H9 (cell line): ENCODE data around the gene DIP2A. TPM values are rescaled to one million over a fixed set of nuclear protein-coding genes. Genes with fewer than 3 reads are reported as not detected.

ENCODE experiments used
- DNase-seq: peaks from one replicate; pipeline ENCODE4 v3.0.0-alpha.2; 2017
- H2AFZ ChIP-seq: one replicate; pipeline ENCODE4 v1.6.1; 2013; ENCODE audit warnings: mild to moderate bottlenecking, low read length, control low read depth, moderate library complexity
- H2AK5ac ChIP-seq: 2 replicates; pipeline ENCODE4 v1.6.1; 2013; ENCODE audit warnings: low read length, control low read depth, mixed read lengths; ENCODE audit not compliant: insufficient read length
- H2BK120ac ChIP-seq: one replicate; pipeline ENCODE4 v1.6.1; 2013; ENCODE audit warnings: low read depth, mild to moderate bottlenecking, low read length, control low read depth, inconsistent platforms; ENCODE audit not compliant: poor library complexity, severe bottlenecking
- H2BK12ac ChIP-seq: 2 replicates; pipeline ENCODE4 v1.6.1; 2013; ENCODE audit warnings: low read length, control low read depth, mixed read lengths, low read depth; ENCODE audit not compliant: insufficient read length
- H2BK15ac ChIP-seq: 2 replicates; pipeline ENCODE4 v1.6.1; 2013; ENCODE audit warnings: low read depth, low read length, control low read depth
- H2BK20ac ChIP-seq: one replicate; pipeline ENCODE4 v1.6.1; 2013; ENCODE audit warnings: low read depth, mild to moderate bottlenecking, low read length, control low read depth, inconsistent platforms; ENCODE audit not compliant: poor library complexity, severe bottlenecking
- H2BK5ac ChIP-seq: 2 replicates; pipeline ENCODE4 v1.6.1; 2013; ENCODE audit warnings: low read length, control low read depth, mixed read lengths; ENCODE audit not compliant: insufficient read length
- H3K14ac ChIP-seq: 2 replicates; pipeline ENCODE4 v1.6.1; 2013; ENCODE audit warnings: low read length, control low read depth; ENCODE audit not compliant: insufficient read depth
- H3K18ac ChIP-seq: 2 replicates; pipeline ENCODE4 v1.6.1; 2013; ENCODE audit warnings: low read depth, mild to moderate bottlenecking, mixed read lengths, low read length, control low read depth; ENCODE audit not compliant: insufficient read length
- H3K23ac ChIP-seq: 2 replicates; pipeline ENCODE4 v1.6.1; 2013; ENCODE audit warnings: low read length, control low read depth, mixed read lengths, low read depth; ENCODE audit not compliant: insufficient read length
- H3K23me2 ChIP-seq: 2 replicates; pipeline ENCODE4 v1.6.1; 2013; ENCODE audit warnings: low read depth, mild to moderate bottlenecking, mixed read lengths, low read length, control low read depth; ENCODE audit not compliant: insufficient read length, poor library complexity, severe bottlenecking
- H3K27ac ChIP-seq: 2 replicates; pipeline ENCODE4 v1.5.1; 2013; ENCODE audit warnings: low read length, control low read depth, mixed read lengths, low read depth; ENCODE audit not compliant: insufficient read length
- H3K27me3 ChIP-seq: 2 replicates; pipeline ENCODE4 v1.6.1; 2013; ENCODE audit warnings: low read length, control low read depth, inconsistent platforms; ENCODE audit not compliant: insufficient read depth
- H3K4ac ChIP-seq: 2 replicates; pipeline ENCODE4 v1.6.1; 2013; ENCODE audit warnings: low read depth, mild to moderate bottlenecking, control low read depth, inconsistent platforms, low read length, moderate library complexity
- H3K4me1 ChIP-seq: 2 replicates; pipeline ENCODE4 v1.6.1; 2013; ENCODE audit warnings: low read length, control low read depth, inconsistent platforms; ENCODE audit not compliant: insufficient read depth
- H3K4me2 ChIP-seq: 2 replicates; pipeline ENCODE4 v1.6.1; 2013; ENCODE audit warnings: low read length, control low read depth, mixed read lengths; ENCODE audit not compliant: insufficient read length, insufficient read depth
- H3K56ac ChIP-seq: 2 replicates; pipeline ENCODE4 v1.6.1; 2013; ENCODE audit warnings: low read depth, mild to moderate bottlenecking, mixed read lengths, low read length, control low read depth; ENCODE audit not compliant: insufficient read length
- H3K79me1 ChIP-seq: 2 replicates; pipeline ENCODE4 v1.6.1; 2013; ENCODE audit warnings: low read depth, mild to moderate bottlenecking, moderate library complexity, low read length, control low read depth, inconsistent platforms; ENCODE audit not compliant: insufficient read depth, poor library complexity, severe bottlenecking
- H3K79me2 ChIP-seq: 2 replicates; pipeline ENCODE4 v1.6.1; 2013; ENCODE audit warnings: low read length, control low read depth, inconsistent platforms; ENCODE audit not compliant: insufficient read depth
- H3K9ac ChIP-seq: 2 replicates; pipeline ENCODE4 v1.6.1; 2013; ENCODE audit warnings: low read length, control low read depth, mixed read lengths; ENCODE audit not compliant: insufficient read length; ENCODE audit errors: extremely low read depth
- H3K9me3 ChIP-seq: one replicate; pipeline ENCODE4 v1.6.1; 2013; ENCODE audit warnings: low read depth, low read length, inconsistent platforms; ENCODE audit not compliant: control insufficient read depth
- H3T11ph ChIP-seq: one replicate; pipeline ENCODE4 v1.6.1; 2013; ENCODE audit warnings: mild to moderate bottlenecking, low read length, control low read depth, inconsistent platforms
- H4K20me1 ChIP-seq: one replicate; pipeline ENCODE4 v1.6.1; 2013; ENCODE audit not compliant: control insufficient read depth, insufficient read length, insufficient read depth
- H4K5ac ChIP-seq: 2 replicates; pipeline ENCODE4 v1.6.1; 2013; ENCODE audit warnings: low read depth, mild to moderate bottlenecking, mixed read lengths, low read length, control low read depth; ENCODE audit not compliant: insufficient read length
- H4K8ac ChIP-seq: replicated peaks from 2 replicates; pipeline ENCODE4 v1.6.1; 2013; ENCODE audit warnings: low read length, control low read depth, mixed read lengths, low read depth; ENCODE audit not compliant: insufficient read length
- H4K91ac ChIP-seq: 2 replicates; pipeline ENCODE4 v1.6.1; 2013; ENCODE audit warnings: low read depth, mild to moderate bottlenecking, moderate library complexity, mixed read lengths, low read length, control low read depth; ENCODE audit not compliant: insufficient read length
- H3K27ac Mint-ChIP-seq, 3 experiments: 2 replicates in 2 of 3; 3 replicates in 1 of 3; pipeline ENCODE4 v1.8.0; 2020 to 2021; ENCODE audit warnings: mixed read lengths in 3 of 3, mild to moderate bottlenecking in 1 of 3, moderate library complexity in 1 of 3
- H3K27me3 Mint-ChIP-seq: 2 replicates; pipeline ENCODE4 v1.8.0; 2021; ENCODE audit warnings: low read depth, mild to moderate bottlenecking, moderate library complexity, mixed read lengths
- H3K36me3 Mint-ChIP-seq, 3 experiments: 2 replicates in 2 of 3; 3 replicates in 1 of 3; pipeline ENCODE4 v1.8.0; 2020 to 2021; ENCODE audit warnings: low read depth in 3 of 3, mixed read lengths in 3 of 3; ENCODE audit not compliant: insufficient read depth in 1 of 3
- H3K4me1 Mint-ChIP-seq, 2 experiments: 2 replicates each; pipeline ENCODE4 v1.8.0; 2020; ENCODE audit warnings: mixed read lengths in 2 of 2
- H3K4me3 Mint-ChIP-seq, 2 experiments: 2 replicates in 1 of 2; 3 replicates in 1 of 2; pipeline ENCODE4 v1.8.0; 2020 to 2021; ENCODE audit warnings: mild to moderate bottlenecking in 2 of 2, mixed read lengths in 2 of 2, moderate library complexity in 1 of 2
- H3K9me3 Mint-ChIP-seq, 2 experiments: 2 replicates in 1 of 2; 3 replicates in 1 of 2; pipeline ENCODE4 v1.8.0; 2020; ENCODE audit warnings: mild to moderate bottlenecking in 2 of 2, mixed read lengths in 2 of 2, moderate library complexity in 1 of 2
- CTCF ChIP-seq: fragments of 200-600 bp; sonication (generic); conservative IDR thresholded peaks from 3 replicates; pipeline ENCODE4 v1.8.0; 2021; ENCODE audit warnings: antibody characterized with exemption, mild to moderate bottlenecking
- WGBS: extraction: QIAGEN DNeasy Blood & Tissue Kit; methylation state at CpG from one replicate; pipeline ENCODE4 v1.1.7; 2013; ENCODE audit warnings: missing lambda C conversion rate, low lambda C conversion rate, mixed read lengths; ENCODE audit not compliant: insufficient read length; ENCODE audit errors: extremely low coverage; 5-methylcytosine and 5-hydroxymethylcytosine counted together
- total RNA-seq: library from RNA; stranded (reverse); gene quantifications from 2 replicates; pipeline ENCODE4 v1.2.1, GENCODE V29; 2021

The DIP2A gene
- total RNA-seq, 1 experiment from 2014 or later = 25.2 TPM

GRCh38 chr21:46598581-46599572, 140.2 kb downstream of the DIP2A start:
- Histone ChIP-seq H3K27me3 (no peaks in the 10 kb centered on the region), H3K79me2 (no peaks in the 10 kb centered on the region), H3T11ph (no peak overlapping the region), H4K5ac (no peak overlapping the region), H3K18ac (no peak overlapping the region), H4K91ac (no peak overlapping the region), H2BK12ac (no peak overlapping the region), H4K20me1 (no peaks in the 10 kb centered on the region), H2BK15ac (no peak overlapping the region), H3K56ac (no peak overlapping the region), H3K27ac (no peak overlapping the region), H3K9me3 (peaks cover 19% of the 10 kb centered on the region), H3K14ac (no peak overlapping the region), H2BK20ac (no peak overlapping the region), H2AFZ (no peak overlapping the region), H3K4me1 (no peaks in the 10 kb centered on the region), H3K79me1 (no peaks in the 10 kb centered on the region), H3K4me2 (no peak overlapping the region), H2BK5ac (no peak overlapping the region), H3K23ac (no peak overlapping the region), H3K4ac (no peak overlapping the region), H4K8ac (no peak overlapping the region), H2AK5ac (no peak overlapping the region), H2BK120ac (no peak overlapping the region), H3K23me2 (no peaks in the 10 kb centered on the region), H3K9ac (no peak overlapping the region)
- DNase-seq = no peak
- H3K27me3 Mint-ChIP-seq = 0 out of 2 replicates have a peak, but pooled peaks cover under 1% of the 10 kb centered on the region
- TF ChIP-seq CTCF = no peak
- H3K9me3 Mint-ChIP-seq = peaks cover 8 to 13% of the 10 kb centered on the region in 2 experiments
- H3K27ac Mint-ChIP-seq = no peak overlapping the region
- H3K4me1 Mint-ChIP-seq = peaks cover 6 to 16% of the 10 kb centered on the region in 2 experiments
- peaks cover 3 to 8% (median 6%) of the 10 kb centered on the region in 3 experiments; a peak in 5 of 7 replicates for H3K36me3 Mint-ChIP-seq
- WGBS = no CpG with 5 or more reads among the region's 38 CpGs
- H3K4me3 Mint-ChIP-seq = no peak overlapping the region
